Measurements from ENCODE around the gene WRNIP1. TPM values are rescaled to one million over a fixed set of nuclear protein-coding genes. Genes with fewer than 3 reads are reported as not detected.

Gene WRNIP1
- total RNA-seq, 2 experiments from 2014 or later: 57.8 to 60.4 TPM

GRCh38 chr6:2773449-2773848, 8.3 kb downstream of the WRNIP1 start:
- ChIA-PET CTCF (interaction anchor here (1.0 to 3.5 kb wide), 2 partner anchors 8 to 10 kb away, joined by 3 to 8 read pairs; partner anchors contain the start of gene WRNIP1), POLR2A (no interaction called here)

- POLR2A ChIA-PET: no interaction called here
- CTCF ChIA-PET: no interaction called here
Measured at GRCh38 chr6:2775003-2775402, 9.8 kb downstream of the WRNIP1 start.

- CTCF ChIA-PET: no interaction called here
- POLR2A ChIA-PET: no interaction called here
Measured at GRCh38 chr6:2777249-2777648, 12.1 kb downstream of the WRNIP1 start.

- CTCF ChIA-PET: no interaction called here
- POLR2A ChIA-PET: interaction anchor here (0.8 kb wide), 1 partner anchor 9 kb away, joined by 4 read pairs; no protein-coding TSS in a partner anchor
Measured at GRCh38 chr6:2780102-2780737, 15.0 kb downstream of the WRNIP1 start.

- ChIA-PET POLR2A (no interaction called here), CTCF (interaction anchor here (0.9 to 2.0 kb wide), 2 partner anchors 9 to 10 kb away, joined by 3 to 8 read pairs; no protein-coding TSS in a partner anchor)
Measured at GRCh38 chr6:2781685-2782355, 16.6 kb downstream of the WRNIP1 start.

GRCh38 chr6:2782356-2782708, 17.1 kb downstream of the WRNIP1 start:
- CTCF ChIA-PET: interaction anchor here (2.0 kb wide), 1 partner anchor 10 kb away, joined by 8 read pairs; no protein-coding TSS in a partner anchor
- POLR2A ChIA-PET: no interaction called here

GRCh38 chr6:2782825-2783187, 17.6 kb downstream of the WRNIP1 start:
- ChIA-PET CTCF (interaction anchor here (1.2 to 2.0 kb wide), 2 partner anchors 10 to 59 kb away, joined by 3 to 8 read pairs; partner anchors contain the start of gene SERPINB1), POLR2A (no interaction called here)

- POLR2A ChIA-PET: no interaction called here
- CTCF ChIA-PET: interaction anchor here (1.2 to 2.0 kb wide), 3 partner anchors 11 to 58 kb away, joined by 3 to 8 read pairs (median 5); partner anchors contain the start of gene SERPINB1
Measured at GRCh38 chr6:2783188-2783963, 18.2 kb downstream of the WRNIP1 start.

- ChIA-PET POLR2A (no interaction called here), CTCF (interaction anchor here (1.2 to 2.0 kb wide), 2 partner anchors 12 to 15 kb away, joined by 5 to 8 read pairs; no protein-coding TSS in a partner anchor)
Measured at GRCh38 chr6:2784061-2784460, 18.9 kb downstream of the WRNIP1 start.

GRCh38 chr6:2784930-2785329, 19.7 kb downstream of the WRNIP1 start:
- POLR2A ChIA-PET: no interaction called here
- CTCF ChIA-PET: interaction anchor here (1.2 kb wide), 1 partner anchor 16 kb away, joined by 5 read pairs; no protein-coding TSS in a partner anchor

- ChIA-PET POLR2A (no interaction called here), CTCF (no interaction called here)
Measured at GRCh38 chr6:2786269-2786668, 21.1 kb downstream of the WRNIP1 start.

GRCh38 chr6:2790588-2791449, 25.6 kb downstream of the WRNIP1 start:
- ChIA-PET POLR2A (interaction anchor here (0.6 to 1.6 kb wide), 4 partner anchors 21 to 273 kb away, joined by 4 to 9 read pairs (median 6); partner anchors contain the start of gene SERPINB1), CTCF (interaction anchor here (0.7 to 2.4 kb wide), 14 partner anchors 10 to 200 kb away, joined by 3 to 15 read pairs (median 5); partner anchors contain the start of gene SERPINB1)

- ChIA-PET CTCF (interaction anchor here (0.7 to 2.4 kb wide), 13 partner anchors 9 to 200 kb away, joined by 3 to 15 read pairs (median 5); partner anchors contain the start of gene SERPINB1), POLR2A (interaction anchor here (0.6 to 1.6 kb wide), 4 partner anchors 21 to 272 kb away, joined by 4 to 9 read pairs (median 6); partner anchors contain the start of gene SERPINB1)
Measured at GRCh38 chr6:2791450-2791974, 26.3 kb downstream of the WRNIP1 start.

GRCh38 chr6:2792330-2793110, 27.3 kb downstream of the WRNIP1 start:
- ChIA-PET CTCF (interaction anchor here (1.0 to 2.4 kb wide), 5 partner anchors 13 to 119 kb away, joined by 4 to 15 read pairs (median 7); partner anchors contain the start of gene SERPINB1), POLR2A (interaction anchor here (1.6 kb wide), 1 partner anchor 49 kb away, joined by 6 read pairs; the partner anchor contains the start of gene SERPINB1)

GRCh38 chr6:2793534-2794151, 28.4 kb downstream of the WRNIP1 start:
- POLR2A ChIA-PET: interaction anchor here (0.8 to 1.2 kb wide), 2 partner anchors 48 to 146 kb away, joined by 3 to 5 read pairs; partner anchors contain the start of gene SERPINB1
- CTCF ChIA-PET: interaction anchor here (1.0 to 1.1 kb wide), 2 partner anchors 46 to 53 kb away, joined by 3 to 4 read pairs; no protein-coding TSS in a partner anchor

GRCh38 chr6:2794171-2794730, 29.1 kb downstream of the WRNIP1 start:
- CTCF ChIA-PET: interaction anchor here (1.0 to 1.1 kb wide), 2 partner anchors 46 to 52 kb away, joined by 3 to 4 read pairs; no protein-coding TSS in a partner anchor

GRCh38 chr6:2795162-2795561, 30.0 kb downstream of the WRNIP1 start:
- POLR2A ChIA-PET: no interaction called here
- CTCF ChIA-PET: no interaction called here

More at GRCh38 chr6:2794171-2794730, 29.1 kb downstream of the WRNIP1 start:
- POLR2A ChIA-PET: interaction anchor here (0.8 to 1.2 kb wide), 2 partner anchors 47 to 146 kb away, joined by 3 to 5 read pairs; partner anchors contain the start of gene SERPINB1

Data from activated CD8-positive, alpha-beta memory T cell treated with anti-CD3 and anti-CD28 coated beads for 36 hours (primary cell).